Esophagus squamous epithelium (tissue), 5 donors: ENCODE measurements around the gene PIPOX. TPM values are rescaled to one million over a fixed set of nuclear protein-coding genes. Genes with fewer than 3 reads are reported as not detected.

Experiments
- DNase-seq: peaks from one replicate; lab custom pipeline; 2025; lab: John Stamatoyannopoulos, UW
- H3K27ac ChIP-seq, 4 donors: fragments of 200-600 bp; sonication (generic); one replicate each; pipeline ENCODE4 v1.5.1; 2016 to 2019; ENCODE audit warnings: mild to moderate bottlenecking in 1 of 4
- H3K27me3 ChIP-seq, 4 donors: fragments of 200-600 bp; sonication (generic); 1 replicate in 3 of 4; 2 replicates in 1 of 4; pipeline versions ENCODE4 v1.5.1 to v1.6.0; 2017 to 2021; ENCODE audit warnings: antibody characterized with exemption in 1 of 4
- H3K36me3 ChIP-seq, 3 donors: fragments of 200-600 bp; sonication (generic); one replicate each; pipeline ENCODE4 v1.5.1; 2016 to 2019
- H3K4me1 ChIP-seq, 3 donors: fragments of 200-600 bp; sonication (generic); one replicate each; pipeline ENCODE4 v1.5.1; 2017 to 2019
- H3K4me3 ChIP-seq, 4 donors: fragments of 200-600 bp; sonication (generic); 1 replicate in 3 of 4; 2 replicates in 1 of 4; pipeline ENCODE4 v1.5.1; 2016 to 2019; ENCODE audit warnings: mild to moderate bottlenecking in 2 of 4, moderate library complexity in 1 of 4
- H3K9me3 ChIP-seq, 3 donors: fragments of 200-600 bp; sonication (generic); one replicate each; pipeline ENCODE4 v1.5.1; 2016 to 2019
- POLR2A ChIP-seq, 4 donors: fragments of 450-650 bp; IDR thresholded peaks; one replicate each; pipeline ENCODE4 v1.6.1; 2017; ENCODE audit warnings: antibody characterized with exemption in 4 of 4, mild to moderate bottlenecking in 4 of 4, moderate library complexity in 3 of 4
- WGBS, 2 donors: methylation state at CpG; one replicate each; pipeline ENCODE4 v1.1.5; 2018; 5-methylcytosine and 5-hydroxymethylcytosine counted together
- intact Hi-C: fragments of 100-400 bp; cut with DNase I; formaldehyde crosslinking; loops from one replicate; pipeline ENCODE4 v1.15.0; 2022
- total RNA-seq, 4 donors: library from RNA; depleted of rRNA; stranded (reverse); fragments of >200 nt; gene quantifications; one replicate each; pipeline ENCODE4 v1.1.0, GENCODE V29; 2016
- TF ChIP-seq, protein P1 (sequence below), 6 experiments: fragments of 450-650 bp in 4 of 6; fragments of 200-600 bp in 2 of 6; sonication (generic) in 2 of 6; IDR thresholded peaks; one replicate each; pipeline ENCODE4 v1.5.1; 2016 to 2019; ENCODE audit warnings: antibody characterized with exemption in 6 of 6, mild to moderate bottlenecking in 4 of 6, moderate library complexity in 4 of 6
- donor health status: DM: yes; HTN: yes; CAD: no.

PIPOX gene
- total RNA-seq, 4 donors from 2014 or later: 1.3 to 4.2 TPM; not detected in 2

GRCh38 chr17:29071303-29071702 lies 28.4 kb downstream of the PIPOX start:
- peaks cover 4 to 16% (median 6%) of the 10 kb centered on the region in 3 donors for H3K4me1 ChIP-seq
- 86 to 90% methylated on average over 1 of the region's 1 CpG for WGBS, 2 donors
- no peak overlapping the region for H3K27ac ChIP-seq
- TF ChIP-seq, protein P1, sequence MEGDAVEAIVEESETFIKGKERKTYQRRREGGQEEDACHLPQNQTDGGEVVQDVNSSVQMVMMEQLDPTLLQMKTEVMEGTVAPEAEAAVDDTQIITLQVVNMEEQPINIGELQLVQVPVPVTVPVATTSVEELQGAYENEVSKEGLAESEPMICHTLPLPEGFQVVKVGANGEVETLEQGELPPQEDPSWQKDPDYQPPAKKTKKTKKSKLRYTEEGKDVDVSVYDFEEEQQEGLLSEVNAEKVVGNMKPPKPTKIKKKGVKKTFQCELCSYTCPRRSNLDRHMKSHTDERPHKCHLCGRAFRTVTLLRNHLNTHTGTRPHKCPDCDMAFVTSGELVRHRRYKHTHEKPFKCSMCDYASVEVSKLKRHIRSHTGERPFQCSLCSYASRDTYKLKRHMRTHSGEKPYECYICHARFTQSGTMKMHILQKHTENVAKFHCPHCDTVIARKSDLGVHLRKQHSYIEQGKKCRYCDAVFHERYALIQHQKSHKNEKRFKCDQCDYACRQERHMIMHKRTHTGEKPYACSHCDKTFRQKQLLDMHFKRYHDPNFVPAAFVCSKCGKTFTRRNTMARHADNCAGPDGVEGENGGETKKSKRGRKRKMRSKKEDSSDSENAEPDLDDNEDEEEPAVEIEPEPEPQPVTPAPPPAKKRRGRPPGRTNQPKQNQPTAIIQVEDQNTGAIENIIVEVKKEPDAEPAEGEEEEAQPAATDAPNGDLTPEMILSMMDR (IDR thresholded peaks at IDR 0.05): no peak
- TF ChIP-seq POLR2A (IDR thresholded peaks at IDR 0.05): no peak
- no peaks in the 10 kb centered on the region for H3K9me3 ChIP-seq
- no peak for DNase-seq
- no peak overlapping the region for H3K4me3 ChIP-seq
- intact Hi-C loops: no loop called here
- H3K36me3 ChIP-seq: peaks cover 0 to 25% (median 0%) of the 10 kb centered on the region in 3 donors
- no peaks in the 10 kb centered on the region for H3K27me3 ChIP-seq

GRCh38 chr17:29073045-29073444 lies 30.1 kb downstream of the PIPOX start:
- Histone ChIP-seq H3K36me3 (peaks cover 0 to 42% (median 0%) of the 10 kb centered on the region in 3 donors), H3K27me3 (no peaks in the 10 kb centered on the region), H3K9me3 (no peaks in the 10 kb centered on the region), H3K4me3 (no peak overlapping the region), H3K27ac (no peak overlapping the region), H3K4me1 (peaks cover 4 to 30% (median 6%) of the 10 kb centered on the region in 3 donors)
- TF ChIP-seq, protein P1 (IDR thresholded peaks at IDR 0.05): no peak
- TF ChIP-seq POLR2A (IDR thresholded peaks at IDR 0.05): no peak
- intact Hi-C loops: no loop called here
- no peak for DNase-seq
- 82 to 87% methylated on average over 1 to 2 of the region's 2 CpGs for WGBS, 2 donors

GRCh38 chr17:29073520-29073919 lies 30.6 kb downstream of the PIPOX start:
- Histone ChIP-seq H3K36me3 (peaks cover 0 to 46% (median 3%) of the 10 kb centered on the region in 3 donors), H3K4me3 (no peak overlapping the region), H3K27me3 (no peaks in the 10 kb centered on the region), H3K27ac (no peak overlapping the region), H3K9me3 (no peaks in the 10 kb centered on the region), H3K4me1 (peaks cover 4 to 33% (median 6%) of the 10 kb centered on the region in 3 donors)
- DNase-seq: no peak
- 65 to 66% methylated on average over 3 to 4 of the region's 4 CpGs for WGBS, 2 donors
- intact Hi-C loops: no loop called here
- TF ChIP-seq, protein P1 (IDR thresholded peaks at IDR 0.05): no peak
- no peak for TF ChIP-seq POLR2A (IDR thresholded peaks at IDR 0.05)

DNA sequence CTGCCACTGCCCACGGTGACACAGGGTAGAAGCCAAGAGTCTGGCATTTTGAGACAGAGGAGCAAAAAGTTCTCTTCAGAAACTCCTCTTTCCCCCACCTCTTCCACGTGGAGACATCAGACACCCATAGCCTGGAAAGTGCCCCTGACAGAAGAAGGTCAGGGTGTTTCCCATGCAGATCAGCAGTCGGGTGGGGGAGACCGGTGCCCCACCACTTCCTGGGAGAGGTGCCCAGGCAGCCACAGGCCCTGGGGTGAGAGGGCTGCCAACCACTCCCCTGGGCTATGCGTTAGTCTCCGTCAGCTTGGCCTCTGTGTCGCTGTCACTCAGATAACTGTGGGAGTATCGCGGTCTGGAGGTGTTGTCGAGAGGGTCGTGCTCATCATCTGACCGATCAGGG lies 31.5 kb downstream of the PIPOX start:
- Histone ChIP-seq H3K4me1 (peaks cover 4 to 43% (median 6%) of the 10 kb centered on the region in 3 donors), H3K4me3 (no peak overlapping the region), H3K27ac (no peak overlapping the region), H3K27me3 (no peaks in the 10 kb centered on the region), H3K9me3 (no peaks in the 10 kb centered on the region), H3K36me3 (peaks cover 1 to 56% (median 8%) of the 10 kb centered on the region in 3 donors)
- intact Hi-C loops: no loop called here
- DNase-seq: no peak
- 68 to 83% methylated on average over 3 to 5 of the region's 12 CpGs for WGBS, 2 donors
- TF ChIP-seq, protein P1 (IDR thresholded peaks at IDR 0.05): no peak
- no peak for TF ChIP-seq POLR2A (IDR thresholded peaks at IDR 0.05)

DNA sequence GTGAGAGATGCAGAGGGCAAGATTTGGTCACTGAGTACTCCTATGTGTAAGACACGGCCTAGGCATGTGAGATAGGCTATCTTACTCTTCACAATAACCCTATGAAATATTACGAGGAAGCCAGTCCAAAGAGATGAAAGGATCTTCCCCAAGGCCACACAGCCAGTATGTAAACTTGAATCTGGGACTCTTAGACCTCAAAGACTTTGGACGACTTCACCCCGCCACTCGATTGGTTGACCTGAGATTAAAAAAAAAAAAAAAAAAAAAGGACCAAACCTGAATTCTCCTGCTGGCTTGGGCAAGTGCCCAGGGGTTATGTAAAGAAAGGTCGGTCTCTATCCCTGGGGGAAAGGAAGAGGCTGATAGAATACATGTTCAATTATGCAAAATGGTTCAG lies 33.1 kb downstream of the PIPOX start:
- H3K36me3 ChIP-seq: peaks cover 8 to 72% (median 14%) of the 10 kb centered on the region in 3 donors
- H3K27ac ChIP-seq: no peak overlapping the region
- intact Hi-C loops: no loop called here
- H3K4me3 ChIP-seq: no peak overlapping the region
- TF ChIP-seq, protein P1 (IDR thresholded peaks at IDR 0.05): no peak
- no peak for TF ChIP-seq POLR2A (IDR thresholded peaks at IDR 0.05)
- no peaks in the 10 kb centered on the region for H3K27me3 ChIP-seq
- no peaks in the 10 kb centered on the region for H3K9me3 ChIP-seq
- 66 to 86% methylated on average over 6 of the region's 6 CpGs for WGBS, 2 donors
- peaks cover 0 to 27% (median 0%) of the 10 kb centered on the region in 3 donors for H3K4me1 ChIP-seq
- DNase-seq: no peak
